Parathyroid adenoma (tissue), 2 donors: ENCODE results near the gene GRIA4.
"Not testable (repeated sequence)": the region's sequence is repeated elsewhere in the genome, so short reads cannot be mapped to it uniquely, and the experiment has no call there.

ENCODE experiments used
- H2AFZ ChIP-seq: fragments of 300-600 bp; sonication (generic); one replicate; pipeline ENCODE4 v1.7.0; 2017; ENCODE audit warnings: antibody characterized with exemption, mild to moderate bottlenecking
- H3K27ac ChIP-seq: fragments of 300-600 bp; sonication (generic); one replicate; pipeline ENCODE4 v1.7.0; 2017
- H3K27me3 ChIP-seq: fragments of 300-600 bp; sonication (generic); one replicate; pipeline ENCODE4 v1.7.0; 2017; ENCODE audit warnings: low read length; ENCODE audit not compliant: control insufficient read depth, insufficient read depth
- H3K36me3 ChIP-seq: fragments of 300-600 bp; sonication (generic); one replicate; pipeline ENCODE4 v1.7.0; 2017; ENCODE audit warnings: low read length; ENCODE audit not compliant: control insufficient read depth, insufficient read depth
- H3K4me1 ChIP-seq: fragments of 300-600 bp; sonication (generic); one replicate; pipeline ENCODE4 v1.7.0; 2017; ENCODE audit warnings: control low read depth
- H3K4me2 ChIP-seq: fragments of 300-600 bp; sonication (generic); one replicate; pipeline ENCODE4 v1.7.0; 2017; ENCODE audit warnings: low read length
- H3K4me3 ChIP-seq: fragments of 300-600 bp; sonication (generic); one replicate; pipeline ENCODE4 v1.7.0; 2017; ENCODE audit warnings: low read depth, low read length
- H3K79me2 ChIP-seq: fragments of 300-600 bp; sonication (generic); one replicate; pipeline ENCODE4 v1.7.0; 2017; ENCODE audit warnings: control low read depth
- H3K9ac ChIP-seq: fragments of 300-600 bp; sonication (generic); one replicate; pipeline ENCODE4 v1.7.0; 2017; ENCODE audit warnings: mild to moderate bottlenecking
- H3K9me3 ChIP-seq: fragments of 300-600 bp; sonication (generic); one replicate; pipeline ENCODE4 v1.7.0; 2017; ENCODE audit warnings: low read length; ENCODE audit not compliant: control insufficient read depth
- CTCF ChIP-seq: fragments of 300-600 bp; sonication (generic); IDR thresholded peaks from one replicate; pipeline ENCODE4 v1.7.0; 2017; ENCODE audit warnings: antibody characterized with exemption, mild to moderate bottlenecking
- donor health status: primary hyperparathyroidism.

GRIA4 gene

GRCh38 chr11:105780781-105781525, 171.1 kb downstream of the GRIA4 start:
- H3K27ac ChIP-seq = no peak overlapping the region
- no peak for TF ChIP-seq CTCF
- no peaks in the 10 kb centered on the region for H3K36me3 ChIP-seq
- H3K9ac ChIP-seq = no peak overlapping the region
- no peaks in the 10 kb centered on the region for H3K79me2 ChIP-seq
- no peak overlapping the region for H3K4me2 ChIP-seq
- H2AFZ ChIP-seq = no peak overlapping the region
- H3K27me3 ChIP-seq = no peaks in the 10 kb centered on the region
- H3K9me3 ChIP-seq = no peaks in the 10 kb centered on the region
- H3K4me1 ChIP-seq = no peaks in the 10 kb centered on the region
- H3K4me3 ChIP-seq = no peak overlapping the region

- Histone ChIP-seq H3K4me1 (no peaks in the 10 kb centered on the region), H3K27me3 (no peaks in the 10 kb centered on the region), H3K27ac (no peak overlapping the region), H3K9ac (no peak overlapping the region), H3K4me2 (no peak overlapping the region), H3K4me3 (no peak overlapping the region), H3K36me3 (no peaks in the 10 kb centered on the region), H3K79me2 (no peaks in the 10 kb centered on the region), H2AFZ (no peak overlapping the region), H3K9me3 (no peaks in the 10 kb centered on the region)
- no peak for TF ChIP-seq CTCF
Measured at GRCh38 chr11:105781807-105782206, 171.9 kb downstream of the GRIA4 start.

- no peak overlapping the region for H3K4me2 ChIP-seq
- H3K27ac ChIP-seq = no peak overlapping the region
- no peak overlapping the region for H3K4me3 ChIP-seq
- no peak overlapping the region for H3K9ac ChIP-seq
- no peaks in the 10 kb centered on the region for H3K4me1 ChIP-seq
- no peaks in the 10 kb centered on the region for H3K36me3 ChIP-seq
- H3K79me2 ChIP-seq = no peaks in the 10 kb centered on the region
- TF ChIP-seq CTCF = no peak
- no peaks in the 10 kb centered on the region for H3K27me3 ChIP-seq
- H3K9me3 ChIP-seq = no peaks in the 10 kb centered on the region
- no peak overlapping the region for H2AFZ ChIP-seq
Measured at GRCh38 chr11:105783216-105783615, 173.3 kb downstream of the GRIA4 start.

- H3K4me1 ChIP-seq, H2AFZ ChIP-seq, H3K4me2 ChIP-seq, H3K9ac ChIP-seq, H3K4me3 ChIP-seq, H3K36me3 ChIP-seq, H3K27ac ChIP-seq, H3K79me2 ChIP-seq, H3K27me3 ChIP-seq, H3K9me3 ChIP-seq: not testable (repeated sequence)
Measured at GRCh38 chr11:105785850-105786249, 176.0 kb downstream of the GRIA4 start.

- Histone ChIP-seq H3K79me2 (no peaks in the 10 kb centered on the region), H3K27ac (no peak overlapping the region), H3K27me3 (no peaks in the 10 kb centered on the region), H3K4me1 (no peaks in the 10 kb centered on the region), H3K4me2 (no peak overlapping the region), H3K4me3 (no peak overlapping the region), H2AFZ (no peak overlapping the region), H3K9ac (no peak overlapping the region), H3K36me3 (no peaks in the 10 kb centered on the region), H3K9me3 (no peaks in the 10 kb centered on the region)
- no peak for TF ChIP-seq CTCF
Measured at GRCh38 chr11:105786741-105787140, 176.9 kb downstream of the GRIA4 start.
